ENCODE data around the gene PPFIBP1.
"Not testable (repeated sequence)": the region's sequence is repeated elsewhere in the genome, so short reads cannot be mapped to it uniquely, and the experiment has no call there.

The PPFIBP1 gene

DNA sequence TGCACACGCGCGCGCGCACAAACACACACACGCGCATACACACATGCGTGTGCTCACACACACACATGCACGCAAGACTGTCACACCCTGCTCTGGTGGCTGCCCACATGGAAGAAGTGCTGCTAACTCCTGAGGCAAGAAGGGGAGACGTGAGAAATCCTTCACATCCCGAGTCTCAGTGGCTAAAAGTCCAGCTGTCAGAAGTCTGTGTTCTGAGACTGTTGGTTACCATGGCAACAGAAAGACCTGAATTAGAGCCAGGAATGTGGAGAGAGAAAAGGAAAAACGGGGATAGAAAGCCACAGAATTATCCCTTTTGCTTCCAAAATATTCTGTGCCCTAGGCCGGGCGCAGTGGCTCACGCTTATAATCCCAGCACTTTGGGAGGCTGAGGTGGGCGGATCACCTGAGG, 71.2 kb downstream of the PPFIBP1 start:
- no peak overlapping the region for H3K4me3 ChIP-seq (ENCODE audit: low read length)
- no peak for TF ChIP-seq ZNF274 (IDR thresholded peaks at IDR 0.05; ENCODE audit: low read depth, low read length)

DNA sequence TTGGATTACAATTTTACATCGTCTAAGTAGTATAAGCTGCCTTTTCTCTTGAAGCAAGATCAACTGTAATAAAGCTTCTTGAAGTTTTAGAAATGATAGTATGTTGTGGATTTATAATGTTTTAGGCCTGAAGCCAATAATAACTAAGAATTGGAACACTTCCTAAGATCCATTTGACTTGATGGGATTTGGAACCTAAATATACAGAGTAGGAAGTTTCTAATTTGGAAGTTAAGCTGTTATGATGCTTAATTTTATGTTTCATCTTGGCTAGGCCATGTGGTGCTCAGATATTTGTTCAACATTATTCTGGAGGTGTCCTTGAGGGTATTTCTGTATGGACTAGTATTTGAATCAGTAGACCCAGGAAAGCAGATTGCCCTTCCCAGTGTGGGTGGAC, 74.9 kb downstream of the PPFIBP1 start:
- H3K4me3 ChIP-seq (ENCODE audit: low read length), result not testable (repeated sequence)

DNA sequence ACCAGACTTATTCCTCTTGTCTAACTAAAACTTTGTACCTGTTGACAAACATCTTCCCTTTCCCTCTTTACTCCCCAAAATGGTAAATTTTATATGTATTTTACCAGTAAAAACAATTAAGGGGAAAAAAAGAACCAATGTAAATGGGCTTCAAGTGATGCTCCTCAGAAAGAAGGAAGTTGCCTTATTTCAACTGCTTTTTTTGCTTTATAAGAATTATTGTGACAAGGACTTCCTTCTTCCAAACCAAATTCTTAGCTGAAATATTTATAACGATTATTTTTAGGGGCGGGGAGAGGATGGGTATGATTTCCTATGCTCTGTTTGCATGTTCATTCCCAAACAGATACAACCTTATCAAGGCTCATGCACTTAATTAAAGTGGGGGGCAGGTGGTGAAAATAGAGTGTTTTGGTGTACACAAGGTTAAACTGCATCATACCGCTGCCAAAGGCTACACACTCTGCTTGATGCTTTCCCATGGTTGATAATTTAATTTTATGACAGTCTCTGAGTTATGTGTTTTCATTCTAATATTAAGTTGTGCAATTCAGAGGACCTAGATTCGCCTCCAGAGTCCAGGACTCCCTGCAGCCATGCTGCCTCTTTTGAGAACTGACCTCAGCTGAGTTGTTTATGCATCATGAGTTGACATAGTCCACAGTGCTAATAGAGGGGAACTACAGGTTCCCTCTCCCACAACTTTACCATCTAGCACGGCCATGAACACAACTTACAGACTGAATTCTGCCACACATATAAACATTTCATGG, 77.2 kb downstream of the PPFIBP1 start:
- H3K4me3 ChIP-seq (ENCODE audit: low read length), result not testable (repeated sequence)

DNA sequence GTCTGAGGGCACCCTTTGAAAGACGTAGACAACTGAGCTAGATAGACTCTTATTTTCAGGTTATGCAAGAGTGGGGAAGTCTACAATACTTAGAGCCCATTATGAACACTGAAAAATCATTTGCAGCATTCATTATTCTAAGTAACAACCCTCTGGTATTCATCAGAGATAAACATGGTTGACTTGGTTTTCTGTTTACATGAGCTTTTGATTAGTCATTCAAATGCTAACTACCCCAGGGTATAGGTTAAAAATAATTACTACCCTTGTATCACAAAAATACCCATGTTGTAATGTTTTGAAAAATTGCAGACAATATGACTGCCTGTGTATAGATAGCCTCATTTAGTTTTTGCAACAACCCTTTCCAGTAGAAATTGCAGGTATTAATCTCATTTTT, 78.5 kb downstream of the PPFIBP1 start:
- TF ChIP-seq ZNF274 (IDR thresholded peaks at IDR 0.05; ENCODE audit: low read depth, low read length), result no peak
- no peak overlapping the region for H3K4me3 ChIP-seq (ENCODE audit: low read length)

DNA sequence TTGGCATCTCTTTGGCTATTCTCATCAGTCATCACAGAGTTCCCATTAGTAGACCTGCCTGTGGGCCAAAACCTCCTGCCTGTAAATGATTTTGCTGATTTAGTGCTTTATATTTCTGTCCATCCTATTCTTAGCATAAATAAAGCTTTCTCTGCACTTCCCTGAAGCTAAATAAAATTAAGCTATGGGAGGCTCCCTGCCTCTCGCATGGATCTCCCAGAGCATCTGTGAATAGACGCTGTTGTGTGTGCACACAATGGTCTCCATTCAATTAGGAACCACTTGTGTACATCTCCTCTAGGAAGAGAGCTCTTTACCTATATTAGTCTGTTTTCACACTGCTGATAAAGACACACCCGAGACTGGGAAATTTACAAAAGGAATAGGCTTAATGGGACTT, 80.4 kb downstream of the PPFIBP1 start:
- no peak for TF ChIP-seq ZNF274 (IDR thresholded peaks at IDR 0.05; ENCODE audit: low read depth, low read length)
- no peak overlapping the region for H3K4me3 ChIP-seq (ENCODE audit: low read length)

DNA sequence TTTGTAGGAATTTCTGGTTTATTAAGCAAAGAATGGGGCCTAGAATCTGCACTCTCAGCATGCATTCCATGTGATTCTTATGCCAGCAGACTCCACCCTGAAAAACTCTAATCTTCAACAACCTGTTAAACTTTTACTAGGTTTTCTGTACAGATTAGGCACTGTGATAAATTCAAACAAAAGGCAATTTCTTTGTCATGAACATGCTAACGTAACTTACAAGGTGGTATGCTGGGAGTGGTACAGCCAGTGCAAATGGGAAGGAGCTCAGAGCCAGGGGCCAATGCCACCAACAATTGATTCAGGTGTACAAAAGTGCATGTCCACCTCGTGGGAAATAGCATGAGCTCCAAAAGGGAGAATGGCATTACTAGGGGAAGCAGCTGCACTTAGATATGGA, 83.0 kb downstream of the PPFIBP1 start:
- TF ChIP-seq ZNF274 (IDR thresholded peaks at IDR 0.05; ENCODE audit: low read depth, low read length), result no peak

DNA sequence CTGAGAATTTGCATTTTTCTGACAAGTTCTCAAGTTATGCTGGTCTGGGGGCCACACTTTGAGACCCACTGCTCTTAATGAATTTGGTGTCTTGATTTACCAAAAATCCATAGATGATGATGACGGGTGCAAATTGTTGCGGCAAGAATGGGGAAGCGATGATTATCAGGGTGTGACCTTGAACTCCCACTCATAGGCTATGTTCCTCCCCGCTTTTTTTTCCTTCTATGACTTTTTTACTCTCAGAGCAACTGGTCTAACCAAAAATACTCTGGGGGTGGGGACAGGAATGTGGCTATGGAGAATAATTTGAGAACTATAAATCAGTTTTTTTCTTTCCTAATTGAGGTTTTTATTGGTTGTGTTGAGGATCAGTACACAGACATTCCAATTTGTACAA, 83.6 kb downstream of the PPFIBP1 start:
- TF ChIP-seq ZNF274 (IDR thresholded peaks at IDR 0.05; ENCODE audit: low read depth, low read length), result no peak
- H3K4me3 ChIP-seq (ENCODE audit: low read length), result no peak overlapping the region

More for the DNA sequence above, 83.0 kb downstream of the PPFIBP1 start:
- H3K4me3 ChIP-seq (ENCODE audit: low read length), result no peak overlapping the region

DNA sequence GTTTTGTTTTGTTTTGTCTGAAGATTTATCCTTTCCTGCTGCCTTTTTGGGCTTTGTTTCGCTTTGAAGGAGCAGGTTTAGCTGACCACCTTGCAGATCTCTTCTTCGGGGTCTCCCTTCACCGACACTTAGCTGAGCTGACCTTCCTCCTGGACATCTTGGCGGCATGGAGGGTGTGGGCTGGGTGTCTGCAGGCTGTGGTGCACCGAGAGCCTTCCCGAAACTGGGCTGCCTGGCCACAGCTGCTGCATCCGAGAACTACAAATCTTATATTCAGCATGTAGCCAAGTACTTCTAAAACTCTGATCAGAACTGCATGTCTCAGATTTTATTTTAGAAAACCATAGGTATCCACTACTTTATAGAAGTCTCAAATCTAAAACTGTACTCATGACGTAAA, 84.9 kb downstream of the PPFIBP1 start:
- no peak for TF ChIP-seq ZNF274 (IDR thresholded peaks at IDR 0.05; ENCODE audit: low read depth, low read length)
- no peak overlapping the region for H3K4me3 ChIP-seq (ENCODE audit: low read length)

DNA sequence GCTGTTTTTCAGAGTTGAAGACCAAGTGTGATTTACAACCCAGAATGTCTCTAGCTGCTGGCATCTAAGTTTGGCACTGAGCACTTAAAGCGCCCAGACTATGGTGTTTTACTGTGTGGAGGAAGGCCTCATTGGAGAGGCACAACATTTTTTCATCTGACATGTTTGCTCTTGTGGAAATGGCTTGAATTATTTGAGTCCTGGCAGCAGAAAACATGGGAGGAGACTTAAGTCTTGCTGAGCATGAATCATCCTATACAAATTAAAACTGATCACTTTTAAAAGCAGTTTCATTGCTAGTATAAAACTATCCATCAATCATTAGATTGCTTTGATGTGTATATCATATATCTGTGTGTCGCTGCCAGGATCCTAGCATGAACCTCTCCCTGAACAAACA, 86.4 kb downstream of the PPFIBP1 start:
- no peak overlapping the region for H3K4me3 ChIP-seq (ENCODE audit: low read length)
- no peak for TF ChIP-seq ZNF274 (IDR thresholded peaks at IDR 0.05; ENCODE audit: low read depth, low read length)

DNA sequence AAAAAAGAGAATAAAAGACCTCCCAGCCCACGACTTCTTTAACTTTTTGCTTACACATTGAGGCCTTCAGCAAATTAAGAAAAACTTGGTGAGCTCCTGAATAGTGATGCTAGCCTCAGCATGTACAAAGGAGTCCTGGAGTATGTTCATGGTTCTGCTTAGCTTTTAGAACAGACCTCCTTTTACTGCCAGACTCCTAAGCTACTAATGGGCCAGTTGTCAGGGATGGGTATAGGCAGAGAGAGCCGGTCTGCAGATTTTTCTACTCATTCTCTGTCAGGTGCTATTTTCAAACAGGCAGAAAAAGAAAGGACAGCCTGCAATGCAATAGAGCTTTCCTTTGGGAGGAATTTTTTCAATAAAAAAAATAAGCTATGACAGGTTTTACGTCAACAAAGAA, 90.4 kb downstream of the PPFIBP1 start:
- H3K4me3 ChIP-seq (ENCODE audit: low read length), result no peak overlapping the region
- no peak for TF ChIP-seq ZNF274 (IDR thresholded peaks at IDR 0.05; ENCODE audit: low read depth, low read length)

DNA sequence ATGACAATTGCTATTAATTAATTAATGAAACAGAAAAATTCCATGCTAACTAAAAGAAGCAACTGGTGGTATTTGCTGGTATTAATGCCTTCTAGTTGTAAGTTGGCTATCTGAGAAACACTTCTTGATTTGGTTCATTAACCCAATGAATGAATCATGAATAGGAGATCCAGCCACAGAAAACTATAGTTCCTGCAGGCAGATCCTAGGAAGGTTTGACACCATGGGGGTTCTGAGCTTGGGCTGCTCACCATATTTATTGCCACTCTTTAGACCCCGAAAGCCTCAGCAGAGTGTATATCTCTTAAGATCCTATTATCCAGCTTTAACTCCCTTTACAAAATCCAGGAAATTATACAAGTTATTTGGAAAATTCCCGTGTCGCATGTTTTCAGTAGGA, 90.9 kb downstream of the PPFIBP1 start:
- no peak for TF ChIP-seq ZNF274 (IDR thresholded peaks at IDR 0.05; ENCODE audit: low read depth, low read length)
- no peak overlapping the region for H3K4me3 ChIP-seq (ENCODE audit: low read length)

DNA sequence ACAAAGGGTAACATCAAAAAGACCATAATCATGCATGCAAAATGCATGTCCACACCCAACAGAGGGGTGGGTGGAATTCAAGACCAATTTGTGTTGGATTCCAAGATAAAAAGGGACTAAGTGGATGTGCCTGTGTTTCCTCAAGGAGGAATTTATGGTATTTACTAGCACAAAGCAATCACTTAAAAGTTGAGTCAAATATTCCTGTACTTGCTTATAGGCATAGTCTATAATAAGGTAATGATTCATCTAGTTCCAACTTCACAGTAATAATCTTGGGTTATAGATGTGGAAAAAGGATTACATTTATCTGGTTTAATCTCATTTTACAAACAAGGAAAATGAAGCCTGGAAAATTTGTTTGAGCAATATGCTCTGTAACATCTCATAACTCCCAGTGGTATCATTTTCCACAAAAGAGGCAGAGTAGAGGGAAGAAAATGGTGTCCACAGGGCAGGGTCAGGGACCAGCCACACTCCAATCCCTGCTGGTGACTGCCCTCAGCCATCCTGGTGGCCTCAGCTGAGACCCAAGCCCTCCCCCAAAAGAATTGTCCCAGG, 91.4 kb downstream of the PPFIBP1 start:
- no peak overlapping the region for H3K4me3 ChIP-seq (ENCODE audit: low read length)
- no peak for TF ChIP-seq ZNF274 (IDR thresholded peaks at IDR 0.05; ENCODE audit: low read depth, low read length)

DNA sequence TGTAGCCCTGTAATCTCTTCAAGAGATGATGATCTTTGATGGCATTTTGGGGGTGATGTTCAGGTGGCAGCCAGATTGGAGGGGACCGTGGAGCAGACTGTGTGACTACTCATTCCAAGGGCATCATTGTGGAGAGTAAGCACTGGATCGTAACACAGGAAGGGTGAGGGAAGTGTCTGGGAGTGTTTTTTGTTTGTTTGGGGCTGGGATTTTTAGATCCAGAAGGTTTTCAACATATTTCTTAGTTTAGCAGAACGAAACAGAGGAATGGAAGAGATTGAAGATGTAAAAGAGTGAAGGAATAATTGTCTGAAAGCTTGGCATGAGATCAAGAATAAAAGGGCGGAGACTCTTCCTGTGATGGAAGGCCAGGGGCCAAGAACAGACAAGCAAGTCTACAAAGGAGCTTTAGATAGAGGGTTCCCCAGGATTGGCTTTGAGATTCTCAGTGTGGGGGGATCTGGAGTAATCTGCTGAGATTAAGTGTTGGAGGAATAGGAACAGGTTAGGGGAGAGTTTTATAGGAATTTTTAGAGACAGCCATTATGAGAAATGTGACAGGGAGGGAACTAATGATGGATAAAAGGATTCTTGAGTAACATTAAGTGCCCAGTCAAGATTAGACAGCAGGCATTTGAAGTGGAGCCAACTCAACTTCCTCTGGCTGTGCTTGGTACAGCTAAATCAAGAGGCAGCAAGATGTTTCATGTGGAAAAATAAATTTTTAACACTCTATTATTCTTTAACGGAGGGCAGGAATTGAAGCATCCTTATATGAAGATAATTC, 92.5 kb downstream of the PPFIBP1 start:
- no peak overlapping the region for H3K4me3 ChIP-seq (ENCODE audit: low read length)

DNA sequence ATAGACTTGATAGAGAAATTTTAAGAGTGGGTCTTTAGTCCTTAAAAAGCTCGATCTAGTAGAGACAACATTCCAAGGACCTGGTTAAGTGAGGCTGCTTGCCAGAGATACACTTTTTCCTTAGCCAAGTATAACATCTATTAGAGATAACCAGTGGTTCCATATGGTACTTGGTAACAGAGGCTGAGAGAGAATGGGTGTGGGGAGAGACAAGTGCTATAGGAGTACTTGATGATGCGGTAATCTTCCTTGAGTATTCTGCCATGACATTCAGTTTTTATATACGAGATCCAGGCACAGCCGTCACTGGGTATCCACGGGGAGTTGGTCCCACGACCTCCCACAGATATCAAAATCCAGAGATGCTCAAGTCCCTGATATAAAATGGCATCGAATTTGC, 94.8 kb downstream of the PPFIBP1 start:
- TF ChIP-seq ZNF274 (IDR thresholded peaks at IDR 0.05; ENCODE audit: low read depth, low read length), result no peak
- H3K4me3 ChIP-seq (ENCODE audit: low read length), result no peak overlapping the region

More for the DNA sequence above, 92.5 kb downstream of the PPFIBP1 start:
- no peak for TF ChIP-seq ZNF274 (IDR thresholded peaks at IDR 0.05; ENCODE audit: low read depth, low read length)

DNA sequence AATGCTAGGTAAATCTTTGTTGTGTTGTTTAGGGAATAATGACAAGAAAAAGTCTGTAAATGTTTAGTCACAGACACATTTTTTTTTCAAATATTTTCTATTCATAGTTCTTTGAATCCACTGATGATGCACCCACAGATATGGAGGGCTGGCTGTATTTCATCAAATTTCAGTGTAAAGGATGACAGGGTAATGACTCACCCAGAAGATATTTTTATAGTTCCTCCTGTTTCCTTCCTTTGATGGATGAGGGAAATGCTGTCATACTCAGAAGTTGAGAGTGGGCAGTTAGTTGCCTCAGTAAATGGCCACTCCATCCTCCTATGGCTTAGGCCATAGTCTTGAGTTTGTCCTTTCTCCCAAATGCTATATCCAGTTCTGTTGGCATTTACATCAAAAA, 95.3 kb downstream of the PPFIBP1 start:
- no peak for TF ChIP-seq ZNF274 (IDR thresholded peaks at IDR 0.05; ENCODE audit: low read depth, low read length)
- no peak overlapping the region for H3K4me3 ChIP-seq (ENCODE audit: low read length)
